HG03175 (cell line): ENCODE data around the gene KRT26.
"Not testable (repeated sequence)": the region's sequence is repeated elsewhere in the genome, so short reads cannot be mapped to it uniquely, and the experiment has no call there.

Source experiments
- ATAC-seq: cut with Tn5 transposase; IDR thresholded peaks from one replicate; pipeline ENCODE4 v1.9.1; 2021; ENCODE audit warnings: mild to moderate bottlenecking, moderate library complexity; ENCODE audit not compliant: unreplicated experiment

The KRT26 gene

GRCh38 chr17:40795019-40795667 is 23.1 kb upstream of the KRT26 start:
- ATAC-seq, result no peak

- ATAC-seq, result no peak
Measured at GRCh38 chr17:40794466-40794865, 22.5 kb upstream of the KRT26 start.

- ATAC-seq, result no peak
Measured at GRCh38 chr17:40793832-40794231, 21.8 kb upstream of the KRT26 start.

GRCh38 chr17:40791787-40792436 is 19.9 kb upstream of the KRT26 start:
- ATAC-seq, result no peak

- no peak for ATAC-seq
Measured at GRCh38 chr17:40791111-40791510, 19.1 kb upstream of the KRT26 start.

- no peak for ATAC-seq
Measured at GRCh38 chr17:40782450-40782849, 10.4 kb upstream of the KRT26 start, which contains the start of gene KRT27. Gene KRT27, minus strand, starts transcription at chr17:40782550. Its CDS starts 57 bp downstream, at chr17:40782493.

GRCh38 chr17:40779181-40779909 is 7.3 kb upstream of the KRT26 start:
- no peak for ATAC-seq

GRCh38 chr17:40778461-40778860 is 6.5 kb upstream of the KRT26 start:
- no peak for ATAC-seq

- no peak for ATAC-seq
Measured at GRCh38 chr17:40777971-40778370, 6.0 kb upstream of the KRT26 start.

- no peak for ATAC-seq
Measured at GRCh38 chr17:40777459-40777858, 5.5 kb upstream of the KRT26 start.

- ATAC-seq, result no peak
Measured at GRCh38 chr17:40775945-40776344, 3.9 kb upstream of the KRT26 start.

- no peak for ATAC-seq
Measured at GRCh38 chr17:40765657-40766056, 6.3 kb downstream of the KRT26 start.

- ATAC-seq, result no peak
Measured at GRCh38 chr17:40763752-40764151, 8.2 kb downstream of the KRT26 start.

GRCh38 chr17:40760105-40761016 is 11.6 kb downstream of the KRT26 start:
- ATAC-seq, result no peak

GRCh38 chr17:40755231-40755630 is 16.8 kb downstream of the KRT26 start, which contains the start of gene KRT25:
Gene KRT25, minus strand, starts transcription at chr17:40755331. Its CDS starts 60 bp downstream, at chr17:40755271.
- no peak for ATAC-seq

- ATAC-seq, result no peak
Measured at GRCh38 chr17:40753804-40754203, 18.2 kb downstream of the KRT26 start.

GRCh38 chr17:40751065-40751464 is 20.9 kb downstream of the KRT26 start:
- ATAC-seq, result no peak

- ATAC-seq, result no peak
Measured at GRCh38 chr17:40750391-40750790, 21.6 kb downstream of the KRT26 start.

GRCh38 chr17:40748666-40749065 is 23.3 kb downstream of the KRT26 start:
- not testable (repeated sequence) for ATAC-seq

GRCh38 chr17:40738553-40738952 is 33.4 kb downstream of the KRT26 start:
- no peak for ATAC-seq

- ATAC-seq, result no peak
Measured at GRCh38 chr17:40735016-40735415, 37.0 kb downstream of the KRT26 start.
